Measurements from ENCODE around the gene STX10. TPM values are rescaled to one million over a fixed set of nuclear protein-coding genes. Genes with fewer than 3 reads are reported as not detected.

The STX10 gene
- total RNA-seq, 1 experiment from 2014 or later, result 43.6 TPM

DNA sequence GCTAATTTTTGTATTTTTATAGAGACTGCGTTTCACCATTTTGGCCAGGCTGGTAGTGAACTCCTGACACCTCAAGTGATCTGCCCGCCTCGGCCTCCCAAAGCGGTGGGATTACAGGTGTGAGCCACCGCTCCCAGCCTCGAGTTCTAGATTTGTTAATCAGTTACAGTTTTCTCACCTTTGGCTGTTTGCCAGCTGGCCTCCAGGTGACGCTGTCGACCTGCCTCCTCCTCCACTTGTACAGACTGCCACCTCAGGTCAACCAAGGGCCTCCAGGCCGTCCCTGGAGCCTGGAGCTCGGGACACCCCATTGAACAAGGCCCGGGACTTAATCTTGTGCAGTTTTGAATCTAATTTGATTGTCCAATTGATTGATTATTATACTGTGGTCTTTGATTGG is 45.5 kb upstream of the STX10 start:
- ChIA-PET POLR2A (no interaction called here), CTCF (no interaction called here)
- Histone ChIP-seq H3K4me1 (ENCODE audit: control insufficient read depth, insufficient read depth, low read length) (no peaks in the 10 kb centered on the region), H3K9me3 (ENCODE audit: control insufficient read depth, insufficient read depth, low read depth, low read length) (no peaks in the 10 kb centered on the region), H3K36me3 (ENCODE audit: control insufficient read depth, insufficient read depth, low read length) (no peaks in the 10 kb centered on the region), H3K27ac (ENCODE audit: low read length) (no peak overlapping the region), H3K4me3 (ENCODE audit: low read depth in 2 of 2, low read length in 2 of 2) (no peak overlapping the region), H3K27me3 (ENCODE audit: control insufficient read depth, insufficient read depth, low read length) (no peaks in the 10 kb centered on the region)
- ATAC-seq (no peak), DNase-seq (ENCODE audit: low read depth, low spot score) (no peak)
- no TSS peak for BruUV-seq (replicated peaks)
- TF ChIP-seq, protein P1, sequence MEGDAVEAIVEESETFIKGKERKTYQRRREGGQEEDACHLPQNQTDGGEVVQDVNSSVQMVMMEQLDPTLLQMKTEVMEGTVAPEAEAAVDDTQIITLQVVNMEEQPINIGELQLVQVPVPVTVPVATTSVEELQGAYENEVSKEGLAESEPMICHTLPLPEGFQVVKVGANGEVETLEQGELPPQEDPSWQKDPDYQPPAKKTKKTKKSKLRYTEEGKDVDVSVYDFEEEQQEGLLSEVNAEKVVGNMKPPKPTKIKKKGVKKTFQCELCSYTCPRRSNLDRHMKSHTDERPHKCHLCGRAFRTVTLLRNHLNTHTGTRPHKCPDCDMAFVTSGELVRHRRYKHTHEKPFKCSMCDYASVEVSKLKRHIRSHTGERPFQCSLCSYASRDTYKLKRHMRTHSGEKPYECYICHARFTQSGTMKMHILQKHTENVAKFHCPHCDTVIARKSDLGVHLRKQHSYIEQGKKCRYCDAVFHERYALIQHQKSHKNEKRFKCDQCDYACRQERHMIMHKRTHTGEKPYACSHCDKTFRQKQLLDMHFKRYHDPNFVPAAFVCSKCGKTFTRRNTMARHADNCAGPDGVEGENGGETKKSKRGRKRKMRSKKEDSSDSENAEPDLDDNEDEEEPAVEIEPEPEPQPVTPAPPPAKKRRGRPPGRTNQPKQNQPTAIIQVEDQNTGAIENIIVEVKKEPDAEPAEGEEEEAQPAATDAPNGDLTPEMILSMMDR (IDR thresholded peaks at IDR 0.05), result no peak
- TF ChIP-seq SIN3A (IDR thresholded peaks at IDR 0.05; ENCODE audit: borderline replicate concordance, insufficient read depth, low read depth, low read length), result no peak
- no peak for TF ChIP-seq POLR2AphosphoS5 (IDR thresholded peaks at IDR 0.05; ENCODE audit: low read depth, low read length)
- TF ChIP-seq, protein P2, sequence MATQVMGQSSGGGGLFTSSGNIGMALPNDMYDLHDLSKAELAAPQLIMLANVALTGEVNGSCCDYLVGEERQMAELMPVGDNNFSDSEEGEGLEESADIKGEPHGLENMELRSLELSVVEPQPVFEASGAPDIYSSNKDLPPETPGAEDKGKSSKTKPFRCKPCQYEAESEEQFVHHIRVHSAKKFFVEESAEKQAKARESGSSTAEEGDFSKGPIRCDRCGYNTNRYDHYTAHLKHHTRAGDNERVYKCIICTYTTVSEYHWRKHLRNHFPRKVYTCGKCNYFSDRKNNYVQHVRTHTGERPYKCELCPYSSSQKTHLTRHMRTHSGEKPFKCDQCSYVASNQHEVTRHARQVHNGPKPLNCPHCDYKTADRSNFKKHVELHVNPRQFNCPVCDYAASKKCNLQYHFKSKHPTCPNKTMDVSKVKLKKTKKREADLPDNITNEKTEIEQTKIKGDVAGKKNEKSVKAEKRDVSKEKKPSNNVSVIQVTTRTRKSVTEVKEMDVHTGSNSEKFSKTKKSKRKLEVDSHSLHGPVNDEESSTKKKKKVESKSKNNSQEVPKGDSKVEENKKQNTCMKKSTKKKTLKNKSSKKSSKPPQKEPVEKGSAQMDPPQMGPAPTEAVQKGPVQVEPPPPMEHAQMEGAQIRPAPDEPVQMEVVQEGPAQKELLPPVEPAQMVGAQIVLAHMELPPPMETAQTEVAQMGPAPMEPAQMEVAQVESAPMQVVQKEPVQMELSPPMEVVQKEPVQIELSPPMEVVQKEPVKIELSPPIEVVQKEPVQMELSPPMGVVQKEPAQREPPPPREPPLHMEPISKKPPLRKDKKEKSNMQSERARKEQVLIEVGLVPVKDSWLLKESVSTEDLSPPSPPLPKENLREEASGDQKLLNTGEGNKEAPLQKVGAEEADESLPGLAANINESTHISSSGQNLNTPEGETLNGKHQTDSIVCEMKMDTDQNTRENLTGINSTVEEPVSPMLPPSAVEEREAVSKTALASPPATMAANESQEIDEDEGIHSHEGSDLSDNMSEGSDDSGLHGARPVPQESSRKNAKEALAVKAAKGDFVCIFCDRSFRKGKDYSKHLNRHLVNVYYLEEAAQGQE (IDR thresholded peaks at IDR 0.05; ENCODE audit: insufficient read depth in 1 of 2, low read depth in 2 of 2, low read length in 1 of 2), result no peak
- no peak for TF ChIP-seq TCF7L2 (IDR thresholded peaks at IDR 0.05; ENCODE audit: low read depth, low read length)
- intact Hi-C loops (cut with micrococcal nuclease; ENCODE audit: unreplicated experiment), result no loop called here
- in situ Hi-C loops (cut with HindIII; ENCODE audit: low pct_unique_long_range_greater_than_20kb, low sequenced_read_pairs), result no loop called here

DNA sequence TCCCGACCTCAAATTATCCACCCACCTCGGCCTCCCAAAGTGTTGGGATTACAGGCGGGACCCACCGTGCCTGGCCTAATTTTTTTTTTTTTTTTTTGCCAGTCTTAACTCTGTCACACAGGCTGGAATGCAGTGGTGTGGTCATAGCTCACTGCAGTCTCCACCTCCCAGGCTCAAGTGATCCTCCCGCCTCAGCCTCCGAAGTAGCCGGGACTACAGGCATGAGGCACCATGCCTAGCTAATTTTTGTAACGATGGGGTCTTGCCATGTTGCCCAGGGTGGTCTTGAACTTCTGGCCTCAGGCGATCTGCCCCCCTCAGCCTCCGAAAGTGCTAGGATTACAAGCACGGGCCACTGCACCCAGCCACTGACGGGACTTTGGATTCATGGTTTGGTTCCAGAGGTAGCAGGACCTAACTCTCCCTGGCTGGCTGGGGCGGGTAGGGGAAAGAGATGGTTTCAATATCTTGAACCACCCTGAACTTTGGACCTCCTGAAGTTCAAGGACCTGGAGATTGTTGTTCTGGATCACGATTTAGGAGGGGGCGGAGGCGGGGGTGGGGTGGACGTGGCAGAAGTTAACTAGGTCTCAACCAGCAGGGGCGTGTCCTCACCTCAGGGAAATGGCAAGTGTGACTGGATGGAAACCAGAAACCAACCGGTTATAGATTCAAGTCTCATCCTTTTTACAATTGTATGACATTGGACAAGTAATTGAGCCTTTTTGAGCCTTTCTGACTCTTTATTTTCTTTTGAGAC is 40.8 kb upstream of the STX10 start:
- in situ Hi-C loops (cut with HindIII; ENCODE audit: low pct_unique_long_range_greater_than_20kb, low sequenced_read_pairs) (no loop called here), intact Hi-C loops (cut with micrococcal nuclease; ENCODE audit: unreplicated experiment) (no loop called here)
- H3K9me3 ChIP-seq (ENCODE audit: control insufficient read depth, insufficient read depth, low read depth, low read length), result no peaks in the 10 kb centered on the region
- no peaks in the 10 kb centered on the region for H3K36me3 ChIP-seq (ENCODE audit: control insufficient read depth, insufficient read depth, low read length)
- TF ChIP-seq, protein P1 (IDR thresholded peaks at IDR 0.05), result no peak
- TF ChIP-seq, protein P2 (IDR thresholded peaks at IDR 0.05; ENCODE audit: insufficient read depth in 1 of 2, low read depth in 2 of 2, low read length in 1 of 2), result no peak
- TF ChIP-seq SIN3A (IDR thresholded peaks at IDR 0.05; ENCODE audit: borderline replicate concordance, insufficient read depth, low read depth, low read length) (no peak), TCF7L2 (IDR thresholded peaks at IDR 0.05; ENCODE audit: low read depth, low read length) (no peak), POLR2AphosphoS5 (IDR thresholded peaks at IDR 0.05; ENCODE audit: low read depth, low read length) (no peak)
- H3K4me3 ChIP-seq (ENCODE audit: low read depth in 2 of 2, low read length in 2 of 2), result no peak overlapping the region
- ChIA-PET CTCF (interaction anchor here (0.6 kb wide), 1 partner anchor 9 kb away, joined by 4 read pairs; no protein-coding TSS in a partner anchor), POLR2A (interaction anchor here (0.6 kb wide), 2 partner anchors 14 to 33 kb away, joined by 6 to 7 read pairs; no protein-coding TSS in a partner anchor)
- H3K27ac ChIP-seq (ENCODE audit: low read length), result no peak overlapping the region
- no peaks in the 10 kb centered on the region for H3K4me1 ChIP-seq (ENCODE audit: control insufficient read depth, insufficient read depth, low read length)
- DNase-seq (ENCODE audit: low read depth, low spot score) (no peak), ATAC-seq (no peak)
- BruUV-seq (replicated peaks), result no TSS peak
- H3K27me3 ChIP-seq (ENCODE audit: control insufficient read depth, insufficient read depth, low read length), result no peaks in the 10 kb centered on the region

All from Panc1 (cell line).